Suprapubic skin (tissue), 4 donors: ENCODE measurements around the gene IVD. TPM values are rescaled to one million over a fixed set of nuclear protein-coding genes. Genes with fewer than 3 reads are reported as not detected.

Experiments used
- DNase-seq, 2 donors: peaks; one replicate each; pipeline ENCODE4 v3.0.0-alpha.2; 2019; ENCODE audit warnings: low spot score in 2 of 2
- H3K27ac ChIP-seq: fragments of 200-600 bp; sonication (generic); one replicate; pipeline ENCODE4 v1.5.1; 2019
- H3K27me3 ChIP-seq: fragments of 200-600 bp; sonication (generic); one replicate; pipeline ENCODE4 v1.5.1; 2019
- H3K36me3 ChIP-seq: fragments of 200-600 bp; sonication (generic); one replicate; pipeline ENCODE4 v1.5.1; 2019
- H3K4me1 ChIP-seq: fragments of 200-600 bp; sonication (generic); one replicate; pipeline ENCODE4 v1.5.1; 2019
- H3K4me3 ChIP-seq: fragments of 200-600 bp; sonication (generic); one replicate; pipeline ENCODE4 v1.5.1; 2019; ENCODE audit warnings: mild to moderate bottlenecking
- H3K9me3 ChIP-seq: fragments of 200-600 bp; sonication (generic); one replicate; pipeline ENCODE4 v1.5.1; 2019
- CTCF ChIP-seq, 2 donors: fragments of 200-600 bp in 1 of 2; fragments of 450-650 bp in 1 of 2; sonication (generic) in 1 of 2; IDR thresholded peaks; one replicate each; pipeline ENCODE4 v1.5.1; 2016 to 2019; ENCODE audit warnings: antibody characterized with exemption in 2 of 2, mild to moderate bottlenecking in 1 of 2, moderate library complexity in 1 of 2
- EP300 ChIP-seq: sonication (generic); formaldehyde crosslinking; IDR thresholded peaks from one replicate; pipeline ENCODE4 v1.6.1; 2017; ENCODE audit warnings: antibody characterized with exemption
- POLR2A ChIP-seq, 2 donors: fragments of 450-650 bp; IDR thresholded peaks; one replicate each; pipeline ENCODE4 v1.6.1; 2017; ENCODE audit warnings: antibody characterized with exemption in 2 of 2, mild to moderate bottlenecking in 2 of 2, moderate library complexity in 2 of 2
- POLR2AphosphoS5 ChIP-seq, 3 donors: sonication (generic); formaldehyde crosslinking; IDR thresholded peaks; one replicate each; pipeline ENCODE4 v1.6.1; 2017; ENCODE audit warnings: antibody characterized with exemption in 3 of 3
- WGBS: methylation state at CpG from one replicate; pipeline ENCODE4 v1.1.5; 2018; 5-methylcytosine and 5-hydroxymethylcytosine counted together
- total RNA-seq, 4 donors: library from RNA; depleted of rRNA; stranded (reverse); fragments of >200 nt; gene quantifications; one replicate each; pipeline ENCODE4 v1.1.0, GENCODE V29; 2016

The IVD gene
- total RNA-seq, 4 donors from 2014 or later = 7.7 to 18.3 (median 13.3) TPM

DNA sequence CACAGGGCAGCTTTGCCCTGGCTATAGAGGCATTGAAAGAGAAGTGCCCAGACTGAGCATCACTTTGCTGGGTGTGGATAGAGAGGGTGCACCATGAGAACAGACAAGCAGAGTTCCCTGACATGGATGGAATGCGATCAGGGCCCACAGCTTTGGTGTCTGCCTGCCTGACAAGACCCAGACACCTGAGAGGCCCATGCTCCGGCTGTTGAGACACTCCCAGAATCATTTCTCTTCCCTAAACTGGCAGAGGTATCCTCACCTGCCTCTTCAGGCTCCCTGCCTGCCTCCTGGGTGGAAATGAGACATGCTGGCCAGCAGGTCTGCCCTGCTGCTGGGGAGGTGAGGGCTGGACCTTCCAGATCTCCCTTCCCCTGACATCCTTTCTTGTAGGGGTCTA lies 54.8 kb downstream of the IVD start:
- DNase-seq = no peak
- Histone ChIP-seq H3K27me3 (no peaks in the 10 kb centered on the region), H3K4me1 (peaks cover 15% of the 10 kb centered on the region), H3K4me3 (no peak overlapping the region), H3K9me3 (no peaks in the 10 kb centered on the region), H3K27ac (no peak overlapping the region), H3K36me3 (peaks cover 52% of the 10 kb centered on the region)
- WGBS = 95% methylated on average over 2 of the region's 2 CpGs
- no peak for TF ChIP-seq POLR2A (IDR thresholded peaks at IDR 0.05)
- TF ChIP-seq POLR2AphosphoS5 (IDR thresholded peaks at IDR 0.05) = no peak
- no peak for TF ChIP-seq CTCF (IDR thresholded peaks at IDR 0.05)
- TF ChIP-seq EP300 = no peak

DNA sequence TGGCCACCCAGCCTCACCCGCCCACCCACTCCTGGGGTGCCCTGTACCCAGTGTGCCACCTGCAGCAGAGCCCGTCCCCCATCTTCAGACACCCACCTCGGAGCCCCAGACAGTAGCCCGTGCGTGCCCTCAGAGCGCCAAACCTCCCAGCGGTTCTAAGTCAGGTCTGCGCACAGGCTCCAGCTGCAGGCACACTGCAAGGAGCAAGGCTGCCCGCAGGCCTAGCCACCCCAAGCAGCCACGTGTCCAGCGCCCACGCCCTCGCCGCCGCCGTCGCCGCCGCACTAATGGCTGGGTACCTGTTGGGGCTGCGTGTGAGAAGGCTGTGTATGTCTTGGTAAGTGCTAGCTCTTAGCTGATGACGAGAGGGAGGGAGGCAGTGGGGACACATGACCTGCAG lies 56.4 kb downstream of the IVD start:
- Histone ChIP-seq H3K36me3 (peaks cover 65% of the 10 kb centered on the region), H3K4me1 (peaks cover 10% of the 10 kb centered on the region), H3K27me3 (no peaks in the 10 kb centered on the region), H3K9me3 (no peaks in the 10 kb centered on the region), H3K4me3 (no peak overlapping the region), H3K27ac (no peak overlapping the region)
- TF ChIP-seq POLR2AphosphoS5 (IDR thresholded peaks at IDR 0.05) (no peak), POLR2A (IDR thresholded peaks at IDR 0.05) (no peak), CTCF (IDR thresholded peaks at IDR 0.05) (no peak), EP300 (no peak)
- WGBS = 95% methylated on average over 14 of the region's 21 CpGs
- DNase-seq = no peak

- Histone ChIP-seq H3K4me3 (no peak overlapping the region), H3K36me3 (peaks cover 71% of the 10 kb centered on the region), H3K4me1 (peaks cover 12% of the 10 kb centered on the region), H3K27ac (no peak overlapping the region), H3K9me3 (no peaks in the 10 kb centered on the region), H3K27me3 (no peaks in the 10 kb centered on the region)
- WGBS = 90% methylated on average over 2 of the region's 2 CpGs
- no peak for DNase-seq
- TF ChIP-seq CTCF (IDR thresholded peaks at IDR 0.05) = no peak
- no peak for TF ChIP-seq EP300
- TF ChIP-seq POLR2A (IDR thresholded peaks at IDR 0.05) = no peak
- no peak for TF ChIP-seq POLR2AphosphoS5 (IDR thresholded peaks at IDR 0.05)
These were observed 57.7 kb downstream of the IVD start for GRCh38 chr15:40463279-40463678.

GRCh38 chr15:40463886-40464545 lies 58.4 kb downstream of the IVD start:
- no peak overlapping the region for H3K27ac ChIP-seq
- 81% methylated on average over 14 of the region's 14 CpGs for WGBS
- no peak overlapping the region for H3K4me3 ChIP-seq
- TF ChIP-seq EP300 (no peak), POLR2A (IDR thresholded peaks at IDR 0.05) (no peak), CTCF (IDR thresholded peaks at IDR 0.05) (no peak), POLR2AphosphoS5 (IDR thresholded peaks at IDR 0.05) (no peak)
- H3K27me3 ChIP-seq = no peaks in the 10 kb centered on the region
- no peaks in the 10 kb centered on the region for H3K9me3 ChIP-seq
- H3K36me3 ChIP-seq = peaks cover 63% of the 10 kb centered on the region
- DNase-seq = no peak
- peaks cover 12% of the 10 kb centered on the region for H3K4me1 ChIP-seq

GRCh38 chr15:40464595-40465185 lies 59.1 kb downstream of the IVD start:
- Histone ChIP-seq H3K4me1 (peaks cover 12% of the 10 kb centered on the region), H3K27ac (no peak overlapping the region), H3K27me3 (no peaks in the 10 kb centered on the region), H3K4me3 (no peak overlapping the region), H3K9me3 (no peaks in the 10 kb centered on the region), H3K36me3 (peaks cover 56% of the 10 kb centered on the region)
- WGBS = 85% methylated on average over 3 of the region's 3 CpGs
- TF ChIP-seq POLR2A (IDR thresholded peaks at IDR 0.05) = no peak
- no peak for TF ChIP-seq EP300
- no peak for TF ChIP-seq CTCF (IDR thresholded peaks at IDR 0.05)
- TF ChIP-seq POLR2AphosphoS5 (IDR thresholded peaks at IDR 0.05) = no peak
- DNase-seq = no peak
